ENCODE measurements around the gene ZFX.

Gene ZFX

DNA sequence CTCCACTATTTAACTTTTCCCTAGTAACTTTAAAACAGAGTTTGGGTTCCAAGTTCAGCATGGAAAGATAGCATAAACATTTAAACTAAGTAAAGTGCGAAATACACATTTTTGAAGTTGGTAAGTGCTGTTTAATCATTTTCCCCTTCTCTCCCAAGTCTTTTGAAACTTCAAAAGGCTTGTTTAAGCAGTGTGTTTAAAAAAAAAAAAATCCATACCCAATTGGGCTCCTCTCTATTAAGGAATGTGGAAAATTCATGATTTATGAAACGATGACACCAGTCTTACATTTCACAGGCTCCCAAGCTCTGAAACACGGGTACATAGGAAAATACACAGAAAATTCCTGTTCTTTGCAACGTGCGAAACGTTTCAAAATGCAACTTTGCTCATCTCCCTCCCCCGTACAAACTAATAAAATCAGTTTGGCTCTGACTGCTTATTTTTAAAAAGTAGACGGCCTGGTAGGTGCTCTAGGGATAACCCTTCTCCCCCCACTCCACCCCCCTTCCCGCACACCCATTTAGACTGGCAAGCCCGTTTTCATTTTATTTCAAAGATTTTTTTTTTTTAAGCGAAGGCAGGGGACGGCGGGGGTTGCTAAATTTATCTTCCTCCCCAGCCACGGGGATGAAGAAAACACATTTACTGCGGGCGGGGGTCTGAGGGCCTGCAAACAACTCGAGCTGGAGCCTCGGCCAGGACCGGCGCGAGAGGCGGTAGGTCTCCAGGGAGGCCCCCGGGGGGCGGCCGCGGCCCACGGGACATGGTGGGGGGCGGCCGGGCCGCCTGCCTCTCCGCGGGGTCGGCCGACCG is 786 bp upstream of the ZFX start:
- TF ChIP-seq, protein P1, sequence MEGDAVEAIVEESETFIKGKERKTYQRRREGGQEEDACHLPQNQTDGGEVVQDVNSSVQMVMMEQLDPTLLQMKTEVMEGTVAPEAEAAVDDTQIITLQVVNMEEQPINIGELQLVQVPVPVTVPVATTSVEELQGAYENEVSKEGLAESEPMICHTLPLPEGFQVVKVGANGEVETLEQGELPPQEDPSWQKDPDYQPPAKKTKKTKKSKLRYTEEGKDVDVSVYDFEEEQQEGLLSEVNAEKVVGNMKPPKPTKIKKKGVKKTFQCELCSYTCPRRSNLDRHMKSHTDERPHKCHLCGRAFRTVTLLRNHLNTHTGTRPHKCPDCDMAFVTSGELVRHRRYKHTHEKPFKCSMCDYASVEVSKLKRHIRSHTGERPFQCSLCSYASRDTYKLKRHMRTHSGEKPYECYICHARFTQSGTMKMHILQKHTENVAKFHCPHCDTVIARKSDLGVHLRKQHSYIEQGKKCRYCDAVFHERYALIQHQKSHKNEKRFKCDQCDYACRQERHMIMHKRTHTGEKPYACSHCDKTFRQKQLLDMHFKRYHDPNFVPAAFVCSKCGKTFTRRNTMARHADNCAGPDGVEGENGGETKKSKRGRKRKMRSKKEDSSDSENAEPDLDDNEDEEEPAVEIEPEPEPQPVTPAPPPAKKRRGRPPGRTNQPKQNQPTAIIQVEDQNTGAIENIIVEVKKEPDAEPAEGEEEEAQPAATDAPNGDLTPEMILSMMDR (conservative IDR thresholded peaks at IDR 0.05; ENCODE audit: low read depth, low read length), result no peak
- Histone ChIP-seq H3K79me2 (ENCODE audit: insufficient read depth, low read depth) (peaks cover 33% of the 10 kb centered on the region), H3K27me3 (ENCODE audit: insufficient read depth, low read depth) (no peaks in the 10 kb centered on the region), H3K4me2 (peak overlapping the region; percentile 88), H3K36me3 (ENCODE audit: insufficient read depth) (no peaks in the 10 kb centered on the region), H4K20me1 (ENCODE audit: insufficient read depth) (0 out of 2 replicates have a peak, but pooled peaks cover 7% of the 10 kb centered on the region), H3K27ac (peak overlapping the region; percentile 98), H3K4me3 (IDR thresholded peaks at IDR 0.05; ENCODE audit: insufficient read depth, low read depth, low read length) (no peak overlapping the region), H3K4me1 (ENCODE audit: low read depth, poor library complexity, severe bottlenecking) (peaks cover 53% of the 10 kb centered on the region), H2AFZ (ENCODE audit: low read depth) (peak overlapping the region; percentile 71), H3K9ac (peak overlapping the region; percentile 95)

DNA sequence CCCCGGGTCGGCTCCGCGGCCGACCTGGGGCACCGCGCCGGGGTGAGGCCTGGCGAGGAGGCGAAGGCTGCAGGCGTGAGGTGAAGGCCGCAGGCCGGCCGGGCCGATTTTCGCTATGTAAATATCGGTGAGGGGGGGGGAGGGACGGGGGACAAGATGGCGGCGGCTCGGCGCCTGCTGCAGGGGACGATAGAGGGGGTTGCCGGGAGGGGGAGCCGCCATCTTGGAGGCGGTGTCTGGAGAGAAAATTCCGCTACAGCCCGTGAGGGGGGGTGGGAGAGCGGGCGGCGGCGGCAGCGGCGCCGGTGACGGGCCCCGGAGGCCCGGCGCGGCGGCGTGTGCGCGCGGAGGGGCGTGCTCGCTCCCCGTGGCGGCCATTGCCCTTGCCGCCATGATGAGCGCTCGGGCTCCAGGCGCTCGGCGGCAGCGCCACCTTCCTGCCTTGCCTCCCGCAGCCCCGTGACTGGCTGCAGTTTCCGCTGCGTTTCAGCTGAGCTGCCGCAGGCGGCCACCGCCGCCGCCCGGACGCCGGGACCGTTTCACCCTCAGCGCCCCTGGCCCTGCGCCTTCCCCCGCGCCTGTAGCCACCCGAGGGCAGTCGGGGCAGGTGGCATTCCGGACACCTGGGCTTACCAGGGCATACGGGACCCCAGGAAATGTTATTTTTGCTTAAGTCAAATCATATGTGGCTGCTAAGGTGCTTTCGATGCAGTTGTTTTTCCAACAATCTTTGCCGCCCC is 692 bp downstream of the ZFX start:
- H3K4me3 ChIP-seq (IDR thresholded peaks at IDR 0.05; ENCODE audit: insufficient read depth, low read depth, low read length), result no peak overlapping the region
- TF ChIP-seq, protein P1 (conservative IDR thresholded peaks at IDR 0.05; ENCODE audit: low read depth, low read length), result no peak
- peaks cover 48% of the 10 kb centered on the region for H3K79me2 ChIP-seq (ENCODE audit: insufficient read depth, low read depth)
- peak overlapping the region; percentile 95 for H3K9ac ChIP-seq
- H3K27me3 ChIP-seq (ENCODE audit: insufficient read depth, low read depth), result no peaks in the 10 kb centered on the region
- H3K4me2 ChIP-seq, result peak overlapping the region; percentile 76
- H3K27ac ChIP-seq, result peak overlapping the region; percentile 98
- H3K36me3 ChIP-seq (ENCODE audit: insufficient read depth), result no peaks in the 10 kb centered on the region
- peaks cover 59% of the 10 kb centered on the region for H3K4me1 ChIP-seq (ENCODE audit: low read depth, poor library complexity, severe bottlenecking)
- H2AFZ ChIP-seq (ENCODE audit: low read depth), result no peak overlapping the region
- 0 out of 2 replicates have a peak, but pooled peaks cover 7% of the 10 kb centered on the region for H4K20me1 ChIP-seq (ENCODE audit: insufficient read depth)

DNA sequence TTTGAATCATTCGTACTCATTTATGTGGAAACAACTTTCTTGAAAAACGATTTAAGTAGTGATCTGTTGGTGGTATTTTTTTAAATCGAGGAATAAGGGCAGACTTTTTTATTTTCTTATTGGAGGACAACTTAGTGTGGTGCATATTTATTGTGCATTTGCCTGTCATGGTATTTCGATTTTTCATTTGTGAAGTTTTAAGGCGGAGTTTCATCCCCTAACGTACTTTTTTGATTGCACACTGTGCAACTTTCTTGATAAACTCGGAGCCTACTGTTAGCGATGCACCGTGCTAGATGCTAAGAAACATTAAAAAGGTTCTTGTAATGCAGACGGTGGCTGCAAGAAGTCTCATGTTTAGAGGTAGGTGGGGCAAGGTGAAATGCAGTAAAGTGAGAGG is 1.4 kb downstream of the ZFX start:
- no peak overlapping the region for H2AFZ ChIP-seq (ENCODE audit: low read depth)
- H3K27me3 ChIP-seq (ENCODE audit: insufficient read depth, low read depth), result no peaks in the 10 kb centered on the region
- H3K4me3 ChIP-seq (IDR thresholded peaks at IDR 0.05; ENCODE audit: insufficient read depth, low read depth, low read length), result no peak overlapping the region
- peaks cover 60% of the 10 kb centered on the region for H3K4me1 ChIP-seq (ENCODE audit: low read depth, poor library complexity, severe bottlenecking)
- peak overlapping the region; percentile 98 for H3K27ac ChIP-seq
- H4K20me1 ChIP-seq (ENCODE audit: insufficient read depth), result 0 out of 2 replicates have a peak, but pooled peaks cover 7% of the 10 kb centered on the region
- peak overlapping the region; percentile 95 for H3K9ac ChIP-seq
- TF ChIP-seq, protein P1 (conservative IDR thresholded peaks at IDR 0.05; ENCODE audit: low read depth, low read length), result no peak
- peak overlapping the region; percentile 76 for H3K4me2 ChIP-seq
- H3K79me2 ChIP-seq (ENCODE audit: insufficient read depth, low read depth), result peaks cover 54% of the 10 kb centered on the region
- H3K36me3 ChIP-seq (ENCODE audit: insufficient read depth), result no peaks in the 10 kb centered on the region

DNA sequence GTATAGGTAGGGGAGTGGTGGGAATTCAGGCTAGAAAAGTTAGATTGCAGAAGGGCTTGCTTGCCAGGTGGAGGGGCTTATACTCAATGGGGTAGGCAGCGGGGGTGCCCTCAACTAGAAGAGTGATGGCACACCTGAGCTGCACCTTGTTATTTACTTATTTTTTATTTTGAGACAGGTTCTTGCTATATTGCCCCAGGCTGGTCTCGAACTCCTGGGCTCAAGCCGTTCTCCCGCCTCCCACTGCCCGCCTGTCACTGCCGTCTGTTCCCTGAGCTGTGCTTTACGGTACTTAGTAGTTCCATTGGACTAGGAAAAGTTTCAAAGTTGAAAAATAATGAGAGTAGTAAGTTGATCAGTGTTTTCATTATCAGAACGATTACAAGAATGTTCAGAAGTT is 2.0 kb downstream of the ZFX start:
- Histone ChIP-seq H3K9ac (peak overlapping the region; percentile 95; the same call in 1 of the 2 replicates), H3K4me1 (ENCODE audit: low read depth, poor library complexity, severe bottlenecking) (peaks cover 57% of the 10 kb centered on the region), H3K27me3 (ENCODE audit: insufficient read depth, low read depth) (no peaks in the 10 kb centered on the region), H2AFZ (ENCODE audit: low read depth) (no peak overlapping the region), H4K20me1 (ENCODE audit: insufficient read depth) (0 out of 2 replicates have a peak, but pooled peaks cover 7% of the 10 kb centered on the region), H3K79me2 (ENCODE audit: insufficient read depth, low read depth) (peaks cover 61% of the 10 kb centered on the region), H3K27ac (peak overlapping the region; percentile 98; the same call in 1 of the 2 replicates), H3K36me3 (ENCODE audit: insufficient read depth) (no peaks in the 10 kb centered on the region), H3K4me2 (peak overlapping the region; percentile 76), H3K4me3 (IDR thresholded peaks at IDR 0.05; ENCODE audit: insufficient read depth, low read depth, low read length) (no peak overlapping the region)
- TF ChIP-seq, protein P1 (conservative IDR thresholded peaks at IDR 0.05; ENCODE audit: low read depth, low read length), result no peak
